Prostate gland (tissue), 2 donors: Measurements from ENCODE around the gene BCL3. TPM values are rescaled to one million over a fixed set of nuclear protein-coding genes. Genes with fewer than 3 reads are reported as not detected.

ENCODE experiments used
- DNase-seq: peaks from one replicate; pipeline ENCODE4 v3.0.0-alpha.2; 2019; ENCODE audit warnings: low spot score
- H3K27ac ChIP-seq, 2 donors: fragments of 200-600 bp; sonication (generic); 2 replicates each; pipeline ENCODE4 v1.5.1; 2017 to 2019
- H3K27me3 ChIP-seq: fragments of 200-600 bp; sonication (generic); replicated peaks from 2 replicates; pipeline ENCODE4 v1.5.1; 2019; ENCODE audit not compliant: insufficient read depth
- H3K36me3 ChIP-seq, 2 donors: fragments of 200-600 bp; sonication (generic); 1 replicate in 1 of 2; 2 replicates in 1 of 2; pipeline versions ENCODE4 v1.5.1 to v1.8.1; 2017 to 2019
- H3K4me1 ChIP-seq: fragments of 200-600 bp; sonication (generic); replicated peaks from 2 replicates; pipeline ENCODE4 v1.5.1; 2019
- H3K4me3 ChIP-seq, 2 donors: fragments of 200-600 bp; sonication (generic); 2 replicates each; pipeline ENCODE4 v1.5.1; 2017 to 2019
- H3K9me3 ChIP-seq: fragments of 200-600 bp; sonication (generic); 2 replicates; pipeline ENCODE4 v1.5.1; 2017
- CTCF ChIP-seq, 4 experiments: fragments of 200-600 bp in 2 of 4; fragments of 450-650 bp in 2 of 4; sonication (generic) in 2 of 4; IDR thresholded peaks; 1 replicate in 3 of 4; 2 replicates in 1 of 4; pipeline ENCODE4 v1.5.1; 2016 to 2019; ENCODE audit warnings: antibody characterized with exemption in 4 of 4, mild to moderate bottlenecking in 2 of 4, moderate library complexity in 2 of 4
- POLR2A ChIP-seq: fragments of 450-650 bp; IDR thresholded peaks from one replicate; pipeline ENCODE4 v1.6.1; 2016; ENCODE audit warnings: antibody characterized with exemption, mild to moderate bottlenecking
- POLR2AphosphoS5 ChIP-seq: sonication (generic); formaldehyde crosslinking; IDR thresholded peaks from one replicate; pipeline ENCODE4 v1.6.1; 2017; ENCODE audit warnings: antibody characterized with exemption
- WGBS: methylation state at CpG from one replicate; pipeline ENCODE4 v1.1.5; 2018; 5-methylcytosine and 5-hydroxymethylcytosine counted together
- intact Hi-C: fragments of 100-400 bp; cut with DNase I; formaldehyde crosslinking; loops from one replicate; pipeline ENCODE4 v1.14.2; 2022
- total RNA-seq, 2 donors: library from RNA; depleted of rRNA; stranded (reverse); fragments of >200 nt; gene quantifications; one replicate each; pipeline ENCODE4 v1.1.0, GENCODE V29; 2016

BCL3 gene
- total RNA-seq, 2 donors from 2014 or later, result 22.6 to 44.0 TPM

- no peak for DNase-seq
- Histone ChIP-seq H3K27ac (peak overlapping the region; percentile 46 to 96), H3K27me3 (no peaks in the 10 kb centered on the region), H3K36me3 (peaks cover 0 to 3% of the 10 kb centered on the region in 2 donors), H3K4me1 (peaks cover 35% of the 10 kb centered on the region), H3K4me3 (peak overlapping the region; percentile 23 to 25), H3K9me3 (no peaks in the 10 kb centered on the region)
- TF ChIP-seq POLR2AphosphoS5, result peak; percentile 6
- TF ChIP-seq CTCF (IDR thresholded peaks at IDR 0.05), result no peak
- no peak for TF ChIP-seq POLR2A
- WGBS, result 54% methylated on average over 44 of the region's 53 CpGs
- intact Hi-C loops, result no loop called here
Observed at GRCh38 chr19:44757057-44757734, 8.7 kb downstream of the BCL3 start.

GRCh38 chr19:44757735-44758505 is 9.4 kb downstream of the BCL3 start:
- WGBS, result 26% methylated on average over 68 of the region's 68 CpGs
- DNase-seq, result no peak
- Histone ChIP-seq H3K4me3 (peak overlapping the region; percentile 23 to 25), H3K27ac (peak overlapping the region; percentile 46 to 96), H3K9me3 (no peaks in the 10 kb centered on the region), H3K4me1 (peaks cover 31% of the 10 kb centered on the region), H3K36me3 (peaks cover 0 to 3% of the 10 kb centered on the region in 2 donors), H3K27me3 (no peaks in the 10 kb centered on the region)
- TF ChIP-seq CTCF (IDR thresholded peaks at IDR 0.05), result peak in 3 of 4 experiments; percentile 23 to 41 (median 36)
- no peak for TF ChIP-seq POLR2AphosphoS5
- intact Hi-C loops, result loop anchor here (1.0 kb wide), 1 partner anchor 34 kb away; no protein-coding TSS in a partner anchor

- TF ChIP-seq CTCF (IDR thresholded peaks at IDR 0.05), result no peak
- TF ChIP-seq POLR2A, result no peak
- TF ChIP-seq POLR2AphosphoS5, result no peak
- WGBS, result 65% methylated on average over 9 of the region's 9 CpGs
- no peaks in the 10 kb centered on the region for H3K9me3 ChIP-seq
- no peaks in the 10 kb centered on the region for H3K27me3 ChIP-seq
- H3K27ac ChIP-seq, result peak overlapping the region; percentile 46 to 96
- peaks cover 29% of the 10 kb centered on the region for H3K4me1 ChIP-seq
- H3K4me3 ChIP-seq, result no peak overlapping the region
- intact Hi-C loops, result loop anchor here (1.0 kb wide), 1 partner anchor 34 kb away; no protein-coding TSS in a partner anchor
- DNase-seq, result no peak
- H3K36me3 ChIP-seq, result peaks cover 0 to 3% of the 10 kb centered on the region in 2 donors
Observed at GRCh38 chr19:44758596-44758995, 10.1 kb downstream of the BCL3 start.

- WGBS, result 77% methylated on average over 10 of the region's 10 CpGs
- intact Hi-C loops, result no loop called here
- Histone ChIP-seq H3K36me3 (peaks cover 0 to 3% of the 10 kb centered on the region in 2 donors), H3K4me1 (peaks cover 29% of the 10 kb centered on the region), H3K9me3 (no peaks in the 10 kb centered on the region), H3K27ac (peak overlapping the region in 1 of 2 donors; percentile 96), H3K4me3 (no peak overlapping the region), H3K27me3 (no peaks in the 10 kb centered on the region)
- TF ChIP-seq POLR2AphosphoS5 (no peak), POLR2A (no peak), CTCF (IDR thresholded peaks at IDR 0.05) (no peak)
- DNase-seq, result no peak
Observed at GRCh38 chr19:44759083-44759804, 10.7 kb downstream of the BCL3 start.
